HPDE6-E6E7 (cell line): Measurements from ENCODE around the gene LMAN1L.

ENCODE experiments used
- DNase-seq: peaks from one replicate; pipeline ENCODE4 v3.0.0; 2011; ENCODE audit warnings: missing footprints; ENCODE audit errors: extremely low spot score

LMAN1L gene

DNA sequence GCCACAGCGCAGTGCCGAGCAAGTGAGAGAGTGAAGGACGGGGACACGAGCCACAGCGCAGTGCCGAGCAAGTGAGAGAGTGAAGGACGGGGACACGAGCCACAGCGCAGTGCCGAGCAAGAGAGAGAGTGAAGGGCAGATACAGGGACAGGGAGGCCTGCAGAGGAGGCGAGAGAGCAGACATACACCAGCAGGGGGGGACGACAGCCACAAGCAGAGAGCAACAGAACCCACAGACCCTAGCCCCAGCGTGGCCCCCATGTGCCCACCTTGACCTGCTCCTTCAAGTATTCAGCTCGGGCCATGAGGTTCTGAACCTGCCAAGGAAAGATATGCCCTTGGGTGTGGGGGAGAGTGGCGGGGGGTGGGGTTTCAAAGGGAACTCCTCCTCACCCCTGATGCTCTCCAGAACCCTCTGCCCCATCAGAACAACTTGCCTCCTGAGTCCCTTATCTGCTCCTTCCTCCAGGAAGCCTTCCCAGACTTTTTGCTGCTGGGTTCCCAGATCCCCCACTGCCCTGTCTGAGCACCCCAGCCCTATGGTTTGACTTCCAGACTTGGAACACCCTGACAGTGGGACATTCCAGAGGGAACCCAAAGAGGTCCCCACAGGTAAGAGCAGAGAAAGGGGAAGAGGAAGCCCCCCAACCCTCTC, 25.0 kb downstream of the LMAN1L start:
- no peak for DNase-seq

DNA sequence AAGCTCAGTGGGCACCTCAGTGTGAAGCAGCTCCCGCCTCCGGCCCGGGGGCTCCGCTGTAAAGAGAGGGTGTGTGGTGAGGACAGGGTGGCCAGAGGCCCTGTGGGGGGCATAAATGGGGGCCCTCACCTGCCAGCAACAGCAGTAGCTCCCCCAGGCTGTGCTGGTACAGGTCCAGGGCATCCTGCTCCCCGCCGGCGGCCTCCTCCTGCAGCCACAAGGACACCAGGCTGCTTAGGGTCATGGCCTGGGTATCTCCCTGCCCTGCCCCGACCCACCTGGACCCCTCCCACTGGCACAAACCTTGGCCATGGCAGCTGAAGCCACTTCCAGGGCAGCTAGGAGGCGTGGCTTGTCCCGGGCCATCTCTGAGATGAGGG, 25.5 kb downstream of the LMAN1L start:
- DNase-seq, result no peak

DNA sequence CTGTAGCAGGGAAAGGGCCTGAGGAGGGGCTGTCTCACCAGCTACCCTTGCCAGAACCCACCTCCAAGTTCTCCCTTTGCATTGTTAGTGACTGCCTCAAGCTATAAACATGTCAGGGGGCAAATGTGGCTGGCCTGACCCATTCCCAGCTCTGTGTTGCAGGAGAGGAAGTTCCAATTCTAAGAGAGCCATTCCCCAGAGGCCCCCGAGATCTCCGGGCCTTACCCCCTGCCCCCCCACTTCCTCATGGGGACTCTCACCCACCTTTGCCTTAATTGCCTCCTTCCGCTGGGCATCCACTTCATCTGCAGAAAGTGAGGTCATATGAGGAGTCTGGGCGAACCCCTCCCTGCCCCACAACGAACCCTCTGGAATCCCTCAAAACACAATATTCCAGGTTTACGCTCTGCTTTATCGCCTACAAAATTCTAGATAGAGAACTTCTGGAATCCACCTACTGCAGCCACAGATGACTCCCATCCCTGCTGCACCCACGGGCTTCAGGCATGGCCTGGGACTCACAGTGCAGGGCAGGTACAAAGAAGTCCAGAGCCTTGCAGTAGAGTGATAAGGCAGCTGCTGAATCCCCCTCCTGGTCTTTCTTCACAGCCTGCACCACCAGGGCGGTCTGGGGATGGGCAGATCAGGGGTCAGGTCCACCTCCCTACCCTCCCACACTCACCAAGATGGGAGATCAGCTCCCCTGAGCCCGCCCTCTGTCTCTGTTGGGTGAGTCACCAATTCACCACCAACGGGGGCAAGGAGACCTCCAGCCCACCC, 26.3 kb downstream of the LMAN1L start:
- no peak for DNase-seq

DNA sequence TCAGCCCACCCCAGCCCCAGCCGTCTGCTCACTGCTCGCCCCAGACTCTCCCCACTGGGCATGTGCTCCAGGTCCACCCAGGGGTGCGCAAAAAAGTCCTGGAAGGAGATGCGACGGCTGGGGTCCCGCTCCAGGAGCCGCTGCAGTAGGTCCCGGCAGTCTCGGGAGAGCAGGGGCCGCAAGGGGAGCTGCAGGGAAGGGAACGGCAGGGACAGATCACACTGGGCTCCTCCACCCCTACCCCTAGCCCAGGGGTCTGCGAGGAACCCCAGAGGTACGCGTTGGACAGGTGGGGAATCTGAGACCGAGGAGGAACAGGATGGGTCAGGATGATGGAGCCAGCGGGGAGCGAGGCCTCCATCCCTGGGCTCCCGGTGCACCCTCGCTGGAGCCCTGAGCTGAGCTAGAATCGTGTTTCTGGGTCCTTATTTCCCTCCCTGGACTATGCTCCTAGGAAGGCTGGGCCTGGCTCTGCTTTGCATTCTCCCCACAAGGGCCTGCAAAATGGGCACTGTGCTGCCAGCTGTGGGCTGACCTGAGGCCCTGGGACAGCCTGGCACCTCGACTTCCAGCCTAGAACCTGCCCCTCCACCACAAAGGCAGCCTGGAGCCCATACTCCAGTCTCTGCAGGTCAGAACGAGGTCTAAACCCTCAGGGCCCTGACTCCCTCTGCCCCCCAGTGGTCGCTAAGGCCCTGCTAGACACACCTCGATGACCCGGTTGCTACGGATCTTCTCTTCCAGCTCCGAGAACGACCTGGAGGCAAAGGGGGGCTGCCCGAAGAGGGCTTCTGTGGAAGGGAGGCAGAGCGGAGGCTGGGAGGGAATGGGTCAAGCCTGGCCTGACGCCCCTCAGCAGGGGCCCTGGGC, 27.1 kb downstream of the LMAN1L start:
- DNase-seq, result no peak

DNA sequence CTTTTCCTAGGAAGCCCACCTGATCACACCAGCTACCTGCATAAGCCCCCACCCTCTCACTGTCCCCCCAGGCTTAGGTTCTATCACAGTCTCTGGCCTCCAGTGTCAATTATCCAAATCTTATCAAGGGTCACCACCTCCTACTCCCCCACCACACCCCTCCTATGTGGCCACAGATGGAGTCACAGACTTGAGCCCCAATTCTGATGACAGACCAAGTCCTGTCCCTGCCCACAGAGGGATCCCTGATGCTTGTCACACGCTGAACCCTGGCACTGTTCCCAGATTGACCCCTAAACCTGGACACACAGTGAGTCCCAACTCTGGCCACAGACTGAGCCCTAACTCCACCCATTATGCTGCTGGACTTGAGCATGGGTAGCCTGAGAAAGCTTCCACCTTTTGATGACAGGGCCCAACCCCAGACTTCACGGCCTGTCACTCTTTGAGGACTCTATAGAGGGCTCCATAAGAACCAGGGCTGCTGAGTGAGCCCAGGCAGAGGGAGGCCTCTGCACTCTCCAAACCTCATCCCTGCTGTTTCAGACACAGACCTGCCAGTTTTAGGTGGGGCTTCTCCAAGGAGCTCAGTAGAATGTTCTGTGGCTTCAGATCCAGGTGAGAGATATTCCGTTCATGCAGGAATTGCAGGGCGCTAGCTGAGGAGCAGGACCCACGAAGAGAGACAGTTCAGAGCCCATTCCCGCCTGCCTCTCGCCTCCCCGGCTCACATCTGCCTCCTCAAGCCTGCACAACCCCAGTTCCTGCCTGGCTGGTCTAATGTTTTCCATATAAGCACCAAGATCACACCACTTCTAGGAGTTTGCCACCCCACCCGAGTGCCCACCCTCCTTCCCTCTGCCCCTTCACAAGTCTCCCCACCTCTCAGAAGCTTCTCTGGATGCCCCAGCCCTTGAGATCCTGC, 28.5 kb downstream of the LMAN1L start:
- DNase-seq, result no peak

DNA sequence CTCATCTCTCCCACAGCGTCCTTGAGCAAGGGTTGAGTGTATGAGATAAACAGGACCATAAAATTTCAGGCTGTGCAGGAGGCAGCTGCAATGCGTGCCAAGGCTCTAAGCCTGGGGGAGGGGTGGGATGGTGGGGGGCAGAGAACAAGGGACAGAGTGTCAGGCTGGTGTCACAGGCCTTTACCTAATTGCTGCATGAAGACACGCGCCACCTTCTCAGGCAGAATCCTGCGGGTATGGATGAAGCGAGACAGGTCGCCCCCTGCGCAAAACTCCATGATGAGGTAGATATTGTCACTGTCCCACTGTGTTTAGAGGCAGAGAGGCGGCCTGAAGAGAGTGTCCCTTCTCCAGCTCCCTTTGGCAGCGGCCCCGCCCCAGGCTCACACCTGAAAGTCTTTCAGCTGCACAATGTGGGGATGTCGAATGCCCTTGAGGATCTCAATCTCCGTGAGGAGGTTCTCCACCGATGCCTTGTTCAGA, 29.3 kb downstream of the LMAN1L start:
- DNase-seq, result no peak

DNA sequence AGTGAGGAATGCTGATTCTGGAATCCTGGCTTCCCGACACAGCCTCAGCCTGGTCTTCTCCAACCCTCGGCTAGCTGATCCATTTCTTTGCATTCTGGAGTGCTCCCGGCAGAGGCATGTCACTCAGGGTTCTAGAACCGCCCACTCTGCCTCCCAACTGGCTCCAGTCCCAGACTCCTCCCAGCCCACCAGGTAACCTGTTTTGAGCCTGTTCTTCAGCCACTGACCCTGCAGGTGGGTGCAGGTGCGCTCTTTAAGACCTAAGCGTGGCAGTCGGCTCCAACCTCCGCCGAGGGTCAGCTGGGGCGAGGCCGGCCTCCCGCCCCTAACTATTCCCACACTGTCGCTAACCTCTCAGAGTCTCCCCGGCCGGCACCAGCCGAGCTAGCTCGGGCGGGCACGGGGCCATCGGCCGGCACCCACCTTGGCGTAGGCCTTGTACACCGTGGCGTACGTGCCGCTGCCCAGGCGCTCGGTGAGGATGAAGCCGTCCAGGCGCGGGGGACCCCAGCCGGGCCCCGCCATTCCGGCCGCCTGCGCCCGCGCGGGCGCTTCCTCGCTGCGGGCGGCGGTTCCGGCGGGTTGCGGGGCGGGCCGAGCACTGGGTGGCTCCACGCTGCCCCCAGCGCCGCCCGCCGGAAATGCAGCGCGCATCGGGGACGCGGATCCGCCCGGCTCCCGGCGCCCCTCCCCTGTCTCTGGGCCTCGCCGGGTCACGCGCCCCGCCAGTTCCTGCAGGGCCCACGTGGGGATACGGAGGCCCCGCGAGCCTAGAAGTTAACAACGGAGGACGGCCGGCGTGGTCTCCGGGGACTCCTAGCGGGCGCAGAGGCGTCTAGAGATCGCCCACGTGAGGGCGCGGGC, 30.2 kb downstream of the LMAN1L start, which contains the start of gene ULK3:
TSS of gene ULK3 (minus strand) at position 576 of the 864 bp plus-strand sequence. CDS start at position 525, 51 bp downstream.
- peak; percentile 96 for DNase-seq

DNA sequence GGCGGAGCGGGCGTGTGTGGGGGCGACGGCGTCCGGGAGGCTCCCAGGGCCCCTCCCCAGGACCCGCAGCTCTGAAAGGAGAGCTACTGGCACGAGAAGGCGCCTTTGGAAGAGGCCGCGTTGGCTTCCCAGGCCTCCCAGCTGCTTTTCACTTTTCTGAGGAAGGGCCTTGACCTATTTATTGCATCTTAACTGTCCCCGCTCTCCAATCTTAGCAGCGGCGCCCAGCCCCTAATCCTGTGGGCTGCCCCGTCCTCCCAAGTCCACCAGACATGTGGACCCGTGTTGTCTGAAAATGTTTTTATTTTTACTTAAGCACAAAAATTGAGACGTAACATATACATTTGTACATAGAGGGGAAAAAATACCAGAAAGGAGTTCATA, 30.8 kb downstream of the LMAN1L start:
- DNase-seq, result no peak

DNA sequence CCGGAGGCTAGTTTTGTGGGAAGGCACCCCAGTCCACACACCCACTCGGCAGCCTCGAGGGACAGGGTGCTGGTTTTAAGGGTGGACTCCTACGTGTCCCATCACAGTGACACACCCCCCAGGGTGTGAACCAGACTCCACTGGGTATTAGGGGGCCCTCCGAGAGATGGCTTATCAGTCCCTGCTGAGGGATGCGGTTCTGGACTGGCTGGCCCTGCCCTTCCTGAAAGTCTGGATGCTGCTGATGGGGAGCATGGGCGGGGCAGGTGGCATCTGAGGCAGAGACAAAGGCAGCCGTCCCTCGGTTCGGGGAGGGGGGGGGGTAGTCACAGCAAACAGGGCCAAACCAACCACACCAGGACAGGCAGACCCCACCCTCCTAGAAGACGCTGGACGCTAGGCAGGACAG, 31.3 kb downstream of the LMAN1L start:
- DNase-seq, result no peak

DNA sequence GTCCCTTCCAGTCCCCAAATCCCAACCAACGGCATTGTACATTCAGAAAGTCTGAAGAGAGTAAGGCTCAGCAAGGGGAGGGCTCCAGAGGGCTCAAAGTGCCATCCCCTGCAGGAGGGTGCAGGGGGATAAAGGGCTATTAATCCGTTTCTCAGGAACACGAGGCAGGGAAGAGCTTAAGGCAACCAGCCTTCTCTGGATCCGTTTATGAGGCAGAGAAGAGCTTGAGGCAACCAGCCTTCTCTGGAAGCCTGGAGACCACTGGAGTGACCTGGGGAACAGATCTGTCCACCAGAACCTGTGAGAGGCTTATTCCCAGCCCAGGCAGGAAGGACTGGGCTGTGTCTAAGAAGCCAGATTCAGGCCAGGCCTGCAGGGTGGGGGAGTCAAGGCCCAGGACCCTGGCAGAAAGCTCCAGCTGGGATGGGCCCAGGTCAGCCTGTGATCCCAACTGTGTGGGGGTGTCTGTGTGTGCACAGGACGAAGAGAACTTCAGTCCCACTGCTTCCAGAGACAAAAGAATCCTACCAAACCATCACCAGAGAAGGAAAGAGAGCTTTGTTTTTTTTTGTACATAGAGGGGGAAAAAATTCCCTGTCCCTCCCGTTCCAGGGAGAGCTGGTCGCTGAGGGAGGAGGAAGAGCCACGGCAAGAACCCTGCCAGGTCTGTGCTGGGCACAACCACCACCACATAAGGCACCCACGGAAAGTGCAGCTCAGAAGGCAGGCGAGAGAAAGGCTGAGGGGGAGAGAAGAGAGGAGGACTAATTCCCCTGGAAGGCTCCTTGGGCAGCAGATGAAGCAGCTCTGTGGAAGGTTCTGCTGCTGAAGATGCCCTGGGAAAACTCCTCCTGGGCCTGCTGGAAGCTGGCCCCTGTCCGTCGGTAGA, 31.9 kb downstream of the LMAN1L start:
- DNase-seq, result no peak

DNA sequence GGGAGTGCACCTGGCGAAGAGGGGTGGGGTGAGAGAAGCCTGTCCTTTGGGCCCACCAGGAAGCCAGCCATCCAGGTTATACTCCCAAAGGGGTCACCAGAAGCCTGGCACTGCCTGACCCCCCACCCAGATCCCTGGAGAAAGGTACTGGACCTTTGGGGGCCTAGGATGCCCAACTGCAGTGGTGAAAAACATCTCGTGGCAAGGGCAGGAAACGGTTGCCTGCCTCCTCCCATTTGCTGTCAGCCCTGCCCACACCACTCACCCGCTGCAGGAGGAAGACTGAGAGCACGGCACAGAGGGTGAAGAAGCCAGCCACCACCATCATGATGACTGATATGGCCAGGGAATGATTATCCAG, 32.6 kb downstream of the LMAN1L start:
- DNase-seq, result no peak

DNA sequence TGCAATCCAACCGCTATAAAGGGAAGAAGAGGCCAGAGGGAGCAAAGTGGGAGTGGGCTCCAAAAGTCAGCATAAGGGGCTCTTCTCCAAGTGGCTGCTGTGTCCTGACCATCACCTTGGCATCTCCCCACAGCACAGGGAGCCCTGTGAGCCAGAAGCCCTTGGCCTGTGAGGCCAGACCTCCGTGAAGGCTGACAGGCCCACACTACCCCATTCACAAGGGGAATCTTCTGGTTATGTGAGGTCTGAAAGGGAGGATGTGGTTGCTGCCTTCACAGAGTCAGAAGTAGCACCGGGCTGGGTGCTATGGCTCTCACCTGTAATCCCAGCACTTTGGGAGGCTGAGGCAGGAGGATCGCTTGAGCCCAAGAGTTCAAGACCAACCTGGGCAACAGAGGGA, 32.9 kb downstream of the LMAN1L start:
- no peak for DNase-seq

DNA sequence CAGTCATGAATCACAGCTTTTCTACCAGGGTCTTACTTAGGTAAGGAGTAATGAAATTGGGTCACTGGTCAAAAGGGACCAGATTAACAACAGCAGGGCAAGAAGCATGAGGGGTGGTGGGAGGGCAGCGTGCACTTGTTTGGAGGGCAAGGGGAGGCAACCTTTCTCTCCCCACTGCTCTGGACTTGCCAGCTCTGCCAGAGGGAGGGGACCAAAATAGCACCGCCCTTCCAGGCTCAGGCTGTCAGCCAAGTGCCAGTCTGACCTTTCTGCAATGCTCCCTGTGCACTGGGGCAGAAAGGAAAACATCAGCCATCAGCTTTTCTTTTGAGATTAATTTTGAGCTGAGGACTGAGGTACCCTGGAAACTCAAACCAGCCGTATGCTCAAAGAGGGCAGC, 34.8 kb downstream of the LMAN1L start:
- no peak for DNase-seq

DNA sequence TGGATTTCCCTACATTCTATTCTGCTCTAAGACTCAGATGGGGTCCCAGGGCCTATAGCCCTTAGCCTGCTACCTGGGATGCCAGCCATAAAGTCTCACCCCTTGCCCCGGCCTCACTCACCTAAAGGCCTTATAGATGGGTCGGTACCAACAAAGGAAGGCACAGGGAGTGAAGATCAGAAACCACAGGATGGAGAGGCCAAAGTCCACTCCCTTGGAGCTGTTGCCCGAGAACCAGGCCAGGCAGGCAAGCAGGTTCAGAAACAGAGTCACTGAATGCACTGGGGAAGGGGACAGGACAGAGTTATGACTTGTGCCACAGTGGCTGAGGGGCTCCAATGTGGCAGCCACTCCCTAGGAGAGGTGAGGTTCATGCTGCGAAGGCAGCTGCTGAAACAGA, 37.8 kb downstream of the LMAN1L start:
- DNase-seq, result no peak

DNA sequence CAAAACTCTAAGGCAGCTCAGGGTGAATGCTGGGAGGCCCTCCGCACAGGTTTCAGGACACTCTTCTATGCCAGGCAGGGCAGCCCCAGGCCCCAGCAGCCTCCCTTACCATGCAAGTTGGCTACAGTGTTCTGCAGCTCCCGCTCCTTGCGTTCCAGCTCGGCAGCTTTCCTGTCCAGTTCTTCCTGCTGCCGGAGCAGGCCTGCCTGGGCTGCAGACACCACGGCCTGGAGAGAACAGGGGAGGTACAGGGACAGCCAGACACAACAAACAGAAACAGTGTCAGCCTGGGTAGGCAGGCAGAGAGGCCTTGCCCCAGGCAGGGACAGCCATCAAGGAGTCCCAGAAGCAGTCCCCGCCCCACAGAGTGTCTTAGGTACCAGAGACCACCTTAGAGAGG, 39.3 kb downstream of the LMAN1L start:
- DNase-seq, result no peak

DNA sequence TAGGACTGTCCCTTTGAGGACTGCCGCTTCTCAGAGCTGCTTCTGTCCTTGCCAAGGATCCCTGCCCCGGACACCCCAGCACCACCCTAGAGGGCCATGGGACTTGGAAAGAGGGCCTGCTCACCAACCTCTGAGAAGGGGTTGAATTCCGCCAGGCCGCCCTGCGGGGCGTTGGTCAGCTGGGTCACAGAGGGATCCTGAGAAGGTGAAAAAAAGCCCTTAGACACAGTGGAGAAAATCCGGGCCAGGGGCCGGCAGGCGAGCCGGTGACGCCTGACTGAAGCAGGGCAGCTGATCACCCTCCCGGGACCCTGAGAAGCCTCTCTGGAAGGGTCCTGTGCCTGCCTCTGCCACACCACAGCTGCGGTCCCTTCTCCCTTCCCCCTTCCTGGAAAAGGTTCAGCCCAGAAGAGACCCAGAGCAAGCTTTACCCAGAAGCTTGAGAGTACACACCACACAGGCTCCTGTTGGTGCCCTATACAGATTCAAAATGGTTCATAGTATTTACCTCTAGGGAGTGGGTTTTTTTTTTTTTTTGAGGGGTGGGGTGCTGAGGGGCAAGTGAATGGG, 41.9 kb downstream of the LMAN1L start:
- DNase-seq, result no peak

DNA sequence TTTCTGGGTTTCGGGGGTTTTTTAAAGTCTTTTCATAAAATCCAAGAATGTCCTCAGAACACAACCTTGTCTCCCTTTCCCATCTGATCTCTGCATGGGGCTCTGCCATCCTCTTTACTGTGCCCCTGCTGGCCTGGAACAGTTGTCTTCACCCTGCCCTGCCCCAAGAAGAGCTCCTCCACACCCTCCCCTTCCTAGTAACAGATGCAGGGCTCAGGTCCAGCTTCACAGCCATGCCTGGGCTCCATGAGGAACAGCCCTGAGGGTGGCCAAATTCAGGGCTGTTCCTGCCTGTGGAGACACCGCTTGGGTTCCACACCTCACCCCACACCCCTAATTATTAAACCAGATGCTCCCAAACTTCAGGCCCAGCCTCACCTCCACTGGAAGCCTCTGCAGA, 43.2 kb downstream of the LMAN1L start:
- no peak for DNase-seq

DNA sequence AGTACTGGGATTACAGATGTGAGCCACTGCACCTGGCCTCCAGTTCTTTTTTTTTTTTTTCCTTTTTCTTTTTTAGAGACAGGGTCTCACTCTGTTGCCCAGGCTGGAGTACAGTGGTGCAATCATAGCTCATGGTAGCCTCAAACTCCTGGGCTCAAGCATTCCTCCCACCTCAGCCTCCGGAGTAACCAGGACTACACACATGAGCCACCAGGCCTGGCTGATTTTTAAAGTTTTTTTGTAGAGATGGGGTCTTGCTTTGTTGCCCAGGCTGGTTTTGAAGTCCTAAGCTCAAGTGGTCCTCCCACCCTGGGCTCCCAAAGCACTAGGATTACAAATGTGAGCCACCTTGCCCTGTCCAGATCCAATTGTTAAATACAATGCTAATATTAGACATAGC, 43.9 kb downstream of the LMAN1L start:
- DNase-seq, result no peak

DNA sequence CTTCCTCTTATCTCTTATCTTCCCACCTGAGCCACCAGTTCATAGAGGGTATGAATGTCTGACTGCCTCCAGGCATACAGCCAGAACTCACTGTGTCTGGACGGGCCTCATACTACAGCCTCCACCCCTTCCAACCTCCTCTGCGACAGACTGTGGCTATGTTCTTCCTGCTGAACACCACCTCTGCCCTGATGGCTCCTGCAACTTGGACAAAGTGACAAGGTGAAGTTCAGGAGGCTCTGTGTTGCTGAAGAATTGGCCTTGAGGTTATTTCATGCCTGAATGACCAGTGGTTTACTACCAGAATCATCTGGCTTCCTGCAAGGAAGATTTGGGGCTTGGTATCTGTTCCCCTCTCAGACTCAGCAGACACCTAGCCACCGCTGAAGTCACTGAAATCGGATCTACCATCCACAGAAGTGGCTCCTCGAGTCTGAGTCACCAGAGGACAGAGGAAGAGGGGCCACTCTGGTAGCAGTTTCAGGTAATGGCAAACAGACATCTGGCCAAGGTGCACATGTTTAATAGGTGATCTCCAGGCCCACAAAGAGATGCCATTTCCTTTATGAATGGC, 44.5 kb downstream of the LMAN1L start:
- no peak for DNase-seq
